ENCODE results near the gene HAUS2. TPM values are rescaled to one million over a fixed set of nuclear protein-coding genes. Genes with fewer than 3 reads are reported as not detected.

The HAUS2 gene
- total and polyA plus RNA-seq, 4 donors: 30.2 to 46.5 (median 32.7) TPM

Other genes with a start within 250 kb of the HAUS2 start
- gene CAPN3, start 189.3 kb upstream of the HAUS2 start, total RNA-seq: 10 to 100 TPM; 19.2 to 34.6 TPM
- 10 to 100 TPM; 35.8 to 46.7 TPM for gene CAPN3, start 189.3 kb upstream of the HAUS2 start, polyA plus RNA-seq (ENCODE audit: insufficient read length in 2 of 2)
- 10 to 100 TPM; 66.9 to 76.8 TPM for gene ZNF106, start 57.7 kb upstream of the HAUS2 start, total RNA-seq
- gene ZNF106, start 57.7 kb upstream of the HAUS2 start, polyA plus RNA-seq (ENCODE audit: insufficient read length in 2 of 2): 10 to 100 TPM; 29.2 to 34.6 TPM
- 10 to 100 TPM; 39.1 to 56.5 TPM for gene SNAP23, start 53.2 kb upstream of the HAUS2 start, total RNA-seq
- 10 to 100 TPM; 40.2 to 45.0 TPM for gene SNAP23, start 53.2 kb upstream of the HAUS2 start, polyA plus RNA-seq (ENCODE audit: insufficient read length in 2 of 2)
- gene LRRC57, start within 50 bp of the HAUS2 start, total RNA-seq: 10 to 100 TPM; 24.1 to 30.9 TPM
- 10 to 100 TPM; 22.8 to 26.8 TPM for gene LRRC57, start within 50 bp of the HAUS2 start, polyA plus RNA-seq (ENCODE audit: insufficient read length in 2 of 2)
- gene STARD9, start 26.8 kb downstream of the HAUS2 start, total RNA-seq: 10 to 100 TPM; 17.3 to 26.2 TPM
- gene STARD9, start 26.8 kb downstream of the HAUS2 start, polyA plus RNA-seq (ENCODE audit: insufficient read length in 2 of 2): 10 to 100 TPM; 11.1 to 16.6 TPM
- 10 to 100 TPM in 1 of 2 donors, 1 to 10 TPM in 1; 9.9 to 18.4 TPM for gene CDAN1, start 188.3 kb downstream of the HAUS2 start, total RNA-seq
- gene CDAN1, start 188.3 kb downstream of the HAUS2 start, polyA plus RNA-seq (ENCODE audit: insufficient read length in 2 of 2): 10 to 100 TPM; 16.5 to 23.1 TPM